Heart left ventricle (tissue), 13 donors: ENCODE data around the gene OR12D1.

Experiments
- CTCF ChIP-seq, 12 donors: fragments of 200-600 bp; sonication (generic) in 4 of 12; IDR thresholded peaks; one replicate each; pipeline versions ENCODE4 v1.5.0 to v1.8.0; 2018 to 2022; ENCODE audit warnings: antibody characterized with exemption in 12 of 12, mild to moderate bottlenecking in 5 of 12
- POLR2A ChIP-seq, 2 donors: fragments of 450-650 bp; IDR thresholded peaks; one replicate each; pipeline ENCODE4 v1.6.1; 2017; ENCODE audit warnings: antibody characterized with exemption in 2 of 2, mild to moderate bottlenecking in 2 of 2, moderate library complexity in 2 of 2
- donor health status: ischemic (EF 13 %, LVEDD 7.1; RV severe dilation, severe dysfunction).
- donor health status: DM: no; HTN: yes; CAD: no.
- donor health status: DM: no; HTN: no; CAD: no.
- donor health status: ischemic (EF 25% LVEDD 6.9; RV normal size, moderate dysfunction).
- donor health status: ischemic (EF 25% LVEDD 5.7; RV mildly dilated, moderate dysfunction).
- donor health status: ischemic (EF 35%, LVEDD 5.7; RV mildly dilated, moderate dysfunction).
- donor health status: nonischemic (EF 11% LVEDD 7.7; RV severe dilation, severe dysfunction).
- donor health status: DM: yes; HTN: yes; CAD: no.
- donor health status: PGD.
- donor health status: ischemic (EF 29% LVEDD 5.4; RV normal size, mild dysfunction).
- donor health status: nonischemic (EF 23%, LVEDD 6.1; RV moderate dilation, normal function).

- TF ChIP-seq CTCF (IDR thresholded peaks at IDR 0.05) (no peak), POLR2A (IDR thresholded peaks at IDR 0.05) (no peak)
Measured at GRCh38 chr6:29395331-29395730, 19.4 kb upstream of the OR12D1 start, which contains the start of gene OR12D2.
